GM18951 (cell line): ENCODE measurements around the gene SCYL1.
A peak's percentile ranks its signal among the peaks of the same experiment; 100 is the strongest.
"Not testable (repeated sequence)": the region's sequence is repeated elsewhere in the genome, so short reads cannot be mapped to it uniquely, and the experiment has no call there.

ENCODE experiments used
- POLR2A ChIP-seq: IDR thresholded peaks from 4 replicates; pipeline ENCODE4 v1.6.1; 2011; ENCODE audit warnings: mild to moderate bottlenecking; ENCODE audit not compliant: insufficient read length, insufficient read depth; ENCODE audit errors: extremely low read depth
- in situ Hi-C: fragments of 300-500 bp; cut with MboI; formaldehyde crosslinking; loops from one replicate; pipeline ENCODE4 v1.12.0; 2022; ENCODE audit warnings: low sequenced_read_pairs, mixed read lengths, inconsistent platforms; ENCODE audit not compliant: unreplicated experiment

Gene SCYL1

DNA sequence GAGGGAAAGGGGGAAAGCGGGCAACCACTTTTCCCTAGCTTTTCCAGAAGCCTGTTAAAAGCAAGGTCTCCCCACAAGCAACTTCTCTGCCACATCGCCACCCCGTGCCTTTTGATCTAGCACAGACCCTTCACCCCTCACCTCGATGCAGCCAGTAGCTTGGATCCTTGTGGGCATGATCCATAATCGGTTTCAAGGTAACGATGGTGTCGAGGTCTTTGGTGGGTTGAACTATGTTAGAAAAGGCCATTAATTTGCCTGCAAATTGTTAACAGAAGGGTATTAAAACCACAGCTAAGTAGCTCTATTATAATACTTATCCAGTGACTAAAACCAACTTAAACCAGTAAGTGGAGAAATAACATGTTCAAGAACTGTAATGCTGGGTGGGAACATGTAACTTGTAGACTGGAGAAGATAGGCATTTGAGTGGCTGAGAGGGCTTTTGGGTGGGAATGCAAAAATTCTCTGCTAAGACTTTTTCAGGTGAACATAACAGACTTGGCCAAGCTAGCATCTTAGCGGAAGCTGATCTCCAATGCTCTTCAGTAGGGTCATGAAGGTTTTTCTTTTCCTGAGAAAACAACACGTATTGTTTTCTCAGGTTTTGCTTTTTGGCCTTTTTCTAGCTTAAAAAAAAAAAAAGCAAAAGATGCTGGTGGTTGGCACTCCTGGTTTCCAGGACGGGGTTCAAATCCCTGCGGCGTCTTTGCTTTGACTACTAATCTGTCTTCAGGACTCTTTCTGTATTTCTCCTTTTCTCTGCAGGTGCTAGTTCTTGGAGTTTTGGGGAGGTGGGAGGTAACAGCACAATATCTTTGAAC, 19.2 kb upstream of the SCYL1 start:
- in situ Hi-C loops = loop anchor here (5.0 kb wide), 1 partner anchor 138 kb away; no protein-coding TSS in a partner anchor
- peak; percentile 55 for TF ChIP-seq POLR2A

DNA sequence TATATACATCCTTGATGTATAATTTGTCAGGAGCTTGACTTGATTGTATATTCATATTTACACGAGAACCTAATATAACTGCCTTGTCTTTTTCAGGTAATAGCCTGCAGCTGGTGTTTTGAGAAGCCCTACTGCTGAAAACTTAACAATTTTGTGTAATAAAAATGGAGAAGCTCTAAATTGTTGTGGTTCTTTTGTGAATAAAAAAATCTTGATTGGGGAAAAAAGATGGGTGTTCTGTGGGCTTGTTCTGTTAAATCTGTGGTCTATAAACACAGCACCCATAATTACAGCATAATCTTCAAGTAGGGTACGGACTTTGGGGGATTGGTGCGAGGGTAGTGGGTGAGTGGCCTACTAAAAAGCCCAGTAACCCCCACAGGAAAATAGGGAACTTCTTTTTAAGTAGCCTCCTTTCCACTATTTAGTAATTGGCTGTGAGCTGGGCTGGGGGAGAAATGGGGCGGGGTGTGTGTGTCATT, 18.6 kb upstream of the SCYL1 start:
- in situ Hi-C loops = loop anchor here (5.0 kb wide), 1 partner anchor 139 kb away; no protein-coding TSS in a partner anchor
- no peak for TF ChIP-seq POLR2A

DNA sequence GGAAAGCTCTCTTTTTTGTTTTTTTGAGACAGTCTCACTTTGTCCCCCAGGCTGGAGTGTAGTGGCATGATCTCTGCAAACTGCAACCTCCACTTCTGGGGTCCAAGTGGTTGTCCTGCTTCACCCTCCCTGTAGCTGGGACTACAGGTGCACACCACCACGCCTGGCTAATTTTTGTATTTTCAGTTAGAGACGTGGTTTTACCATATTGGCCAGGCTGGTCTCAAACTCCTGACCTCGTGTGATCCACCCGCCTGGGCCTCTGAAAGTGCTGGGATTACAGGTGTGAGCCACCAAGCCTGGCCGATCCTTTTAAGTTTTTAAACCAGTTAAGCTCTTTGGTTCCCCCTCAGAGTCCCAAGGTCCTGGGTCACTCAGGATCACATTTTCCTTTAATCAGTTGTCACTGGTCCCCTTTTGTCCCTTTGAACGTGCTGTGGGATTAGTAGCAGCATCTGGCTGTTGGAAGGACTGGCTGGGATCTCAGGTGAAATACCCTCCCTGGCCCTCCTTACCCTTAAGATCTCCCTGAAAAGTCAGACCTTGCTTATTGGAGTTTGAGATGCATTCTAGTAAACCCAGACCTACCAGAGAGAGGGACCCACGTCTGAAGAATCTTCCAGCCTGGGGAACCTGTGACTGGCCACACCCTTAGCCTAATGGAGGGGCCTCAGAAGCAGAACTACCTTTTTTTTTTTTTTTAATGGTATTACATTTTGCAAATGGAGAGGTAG, 17.9 kb upstream of the SCYL1 start:
- in situ Hi-C loops = loop anchor here (5.0 kb wide), 1 partner anchor 140 kb away; no protein-coding TSS in a partner anchor
- peak; percentile 69 for TF ChIP-seq POLR2A

- in situ Hi-C loops = not testable (repeated sequence)
Measured at GRCh38 chr11:65512311-65512710, 12.6 kb upstream of the SCYL1 start.

- in situ Hi-C loops = no loop called here
- TF ChIP-seq POLR2A = no peak
Measured at GRCh38 chr11:65516135-65516968, 8.5 kb upstream of the SCYL1 start.

DNA sequence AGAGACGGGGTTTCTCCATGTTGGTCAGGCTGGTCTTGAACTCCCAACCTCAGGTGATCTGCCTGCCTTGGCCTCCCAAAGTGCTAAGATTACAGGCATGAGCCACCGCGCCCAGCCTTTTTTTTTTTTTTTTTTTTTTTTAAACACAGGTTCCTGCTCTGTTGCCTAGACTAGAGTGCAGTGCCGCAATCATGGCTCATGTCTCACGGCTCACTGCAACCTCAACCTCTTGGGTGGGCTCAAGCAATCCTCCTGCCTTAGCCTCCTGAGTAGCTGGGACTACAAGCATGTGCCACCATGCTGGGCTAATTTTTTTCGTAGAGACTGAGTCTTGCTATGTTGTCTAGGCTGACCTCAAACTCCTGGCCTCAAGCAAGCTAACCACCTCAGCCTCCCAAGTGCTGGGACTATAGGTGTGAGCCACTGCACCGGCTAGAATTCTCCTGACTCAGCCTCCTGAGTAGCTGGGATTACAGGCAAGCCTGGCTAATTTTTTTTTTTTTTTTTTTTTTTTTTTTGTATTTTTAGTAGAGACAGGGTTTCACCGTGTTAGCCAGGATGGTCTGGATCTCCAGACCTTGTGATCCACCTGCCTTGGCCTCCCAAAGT, 5.8 kb upstream of the SCYL1 start:
- in situ Hi-C loops = not testable (repeated sequence)

- in situ Hi-C loops = not testable (repeated sequence)
Measured at GRCh38 chr11:65521777-65522521, 2.9 kb upstream of the SCYL1 start.

GRCh38 chr11:65522718-65523630, 1.9 kb upstream of the SCYL1 start:
- in situ Hi-C loops = not testable (repeated sequence)

- in situ Hi-C loops = not testable (repeated sequence)
Measured at GRCh38 chr11:65523631-65523968, 1.3 kb upstream of the SCYL1 start.

DNA sequence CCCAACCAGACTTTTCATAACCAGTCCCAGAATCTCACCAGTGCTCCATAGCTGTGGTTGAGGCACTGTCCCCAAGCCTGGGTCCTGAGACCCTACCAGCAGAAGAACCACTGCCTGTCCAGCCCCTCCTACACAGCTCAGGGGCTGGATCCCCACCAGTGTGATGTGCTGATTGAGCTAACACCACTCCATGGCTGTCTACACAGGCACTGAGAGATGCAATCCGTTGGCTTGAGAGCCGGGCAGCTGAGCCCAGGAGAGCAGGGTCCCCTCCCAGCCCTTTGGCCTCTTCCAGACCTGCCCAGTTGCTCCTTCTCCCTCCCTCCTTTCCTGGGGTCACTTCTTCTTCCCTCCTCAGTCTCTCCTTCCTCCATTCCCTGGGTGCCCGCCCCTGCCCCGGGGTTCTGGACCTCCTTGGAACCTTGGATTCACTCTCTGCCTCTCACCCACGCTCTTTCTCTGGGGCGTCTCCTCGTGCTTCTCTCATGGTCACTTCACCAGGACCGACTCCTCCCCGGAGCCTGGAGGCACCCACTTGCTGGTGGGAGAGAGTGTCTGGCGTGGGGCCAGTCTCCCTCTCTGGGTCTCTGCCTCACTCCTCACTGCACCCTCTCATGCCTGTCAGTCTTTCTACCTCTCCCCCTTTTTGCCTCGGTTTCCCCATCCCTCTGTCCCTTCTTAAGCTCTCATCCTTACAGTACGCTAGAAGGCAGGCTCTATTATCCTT, 706 bp upstream of the SCYL1 start:
- TF ChIP-seq POLR2A = no peak

More for the DNA sequence above, 706 bp upstream of the SCYL1 start:
- in situ Hi-C loops = no loop called here
